Stimulated activated CD4-positive, alpha-beta T cell treated with anti-CD3 and anti-CD28 coated beads, Interleukin-1b, Interleukin-23, amount 100 ng/mL, for 24 hours (primary cell): Measurements from ENCODE around the gene RPP21.
"Not testable (repeated sequence)": the region's sequence is repeated elsewhere in the genome, so short reads cannot be mapped to it uniquely, and the experiment has no call there.

Experiments
- DNase-seq, 4 experiments: peaks; one replicate each; pipeline ENCODE4 v3.0.0-alpha.2; 2020; ENCODE audit warnings: low read depth in 4 of 4, low spot score in 1 of 4

Gene RPP21

GRCh38 chr6:30369280-30369679, 24.3 kb downstream of the RPP21 start:
- not testable (repeated sequence) for DNase-seq

DNA sequence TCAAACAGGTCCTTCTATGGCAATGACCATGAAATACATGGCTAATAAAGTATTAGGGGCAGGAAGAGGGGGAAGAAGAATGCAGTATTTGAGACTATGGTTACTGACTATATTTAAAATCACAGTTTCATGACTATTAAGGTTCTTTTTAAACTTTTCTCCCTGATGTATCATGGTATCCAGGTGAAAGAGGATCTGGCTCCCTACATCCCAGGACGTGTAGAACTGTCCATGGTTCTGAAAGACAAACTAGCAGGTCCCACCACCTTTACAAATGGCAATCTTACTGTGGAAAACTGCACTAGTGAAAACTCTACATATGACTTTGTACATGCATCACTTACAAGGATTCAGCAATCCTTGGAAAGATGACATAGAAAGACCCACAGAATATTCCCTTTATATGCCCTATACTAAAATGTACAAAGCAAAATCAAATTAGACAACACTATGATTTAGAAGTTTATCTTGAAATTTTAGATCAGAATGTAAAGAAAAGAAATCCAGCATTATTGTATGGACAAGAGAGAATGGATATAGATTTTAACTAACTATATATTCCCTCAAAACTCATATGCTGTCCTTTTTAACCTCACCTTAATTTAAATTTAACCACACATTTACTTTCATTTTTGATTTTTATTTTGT, 33.5 kb downstream of the RPP21 start:
- DNase-seq: no peak

DNA sequence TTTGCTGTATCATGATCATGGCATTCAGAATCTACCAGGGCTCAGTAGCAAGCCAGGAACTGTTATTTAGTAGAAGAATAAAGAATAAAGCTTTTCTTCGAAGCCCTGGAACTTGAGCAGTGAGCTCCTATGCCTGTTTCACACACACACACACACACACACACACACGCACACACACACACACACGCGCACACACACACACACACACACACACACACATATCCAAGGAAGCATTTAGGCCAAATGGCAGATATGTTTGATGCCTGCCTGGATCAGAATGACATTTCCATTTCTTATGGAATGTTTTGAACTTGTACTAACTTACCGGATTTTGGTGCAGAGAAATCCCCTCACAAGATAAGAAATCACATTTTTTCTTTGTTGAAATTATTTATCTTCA, 35.5 kb downstream of the RPP21 start:
- DNase-seq: no peak

DNA sequence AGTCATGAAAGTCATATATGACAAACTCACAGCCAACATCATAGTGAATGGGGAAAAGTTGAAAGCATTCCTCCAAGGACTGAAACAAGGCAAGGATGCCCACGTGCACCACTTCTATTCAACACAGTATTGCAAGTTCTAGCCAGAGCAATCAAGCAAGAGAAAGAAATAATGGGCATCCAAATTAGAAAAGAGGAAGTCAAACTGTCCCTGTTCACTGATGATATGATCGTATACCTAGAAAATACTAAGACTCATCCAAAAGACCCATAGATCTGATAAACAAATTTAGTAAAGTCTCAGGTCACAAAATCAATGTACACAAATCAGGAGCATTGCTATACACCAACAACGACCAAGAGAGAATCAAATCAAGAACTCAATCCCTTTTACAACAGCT, 41.2 kb downstream of the RPP21 start:
- no peak for DNase-seq

- DNase-seq: no peak
Measured at GRCh38 chr6:30391240-30391639, 46.3 kb downstream of the RPP21 start.

GRCh38 chr6:30394139-30394538, 49.2 kb downstream of the RPP21 start:
- DNase-seq: no peak
